ENCODE data around the gene PMAIP1. TPM values are rescaled to one million over a fixed set of nuclear protein-coding genes. Genes with fewer than 3 reads are reported as not detected.

Gene PMAIP1
- total and polyA plus RNA-seq, 3 donors from 2014 or later = 4.7 to 6.0 (median 4.8) TPM

DNA sequence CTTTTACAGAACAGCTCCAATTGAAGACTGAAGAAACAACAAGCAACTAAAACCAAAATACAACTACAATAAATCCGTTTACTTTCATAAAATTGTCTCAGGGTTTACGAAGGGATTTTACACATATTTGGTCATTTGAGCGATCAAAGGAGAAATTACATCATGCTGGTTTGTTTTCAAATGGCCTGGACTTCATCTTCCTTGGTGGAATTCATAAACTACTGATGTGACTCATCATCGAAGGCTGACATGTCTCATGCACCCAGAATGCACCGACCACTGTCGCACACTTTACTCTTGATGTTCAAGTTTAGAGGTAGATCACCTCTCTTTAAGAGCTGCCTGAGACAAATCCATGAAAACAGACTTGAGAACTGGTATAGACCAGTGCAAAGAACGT lies 25.6 kb upstream of the PMAIP1 start:
- Histone ChIP-seq H3K27ac (no peak overlapping the region), H3K9me3 (no peaks in the 10 kb centered on the region), H3K36me3 (ENCODE audit: low read depth, missing control alignments) (no peaks in the 10 kb centered on the region), H3K4me1 (no peaks in the 10 kb centered on the region), H3K27me3 (no peaks in the 10 kb centered on the region), H3K4me3 (no peak overlapping the region)
- DNase-seq = no peak
- WGBS, 2 donors = 90 to 91% methylated on average over 7 of the region's 7 CpGs
- TF ChIP-seq, protein P1, sequence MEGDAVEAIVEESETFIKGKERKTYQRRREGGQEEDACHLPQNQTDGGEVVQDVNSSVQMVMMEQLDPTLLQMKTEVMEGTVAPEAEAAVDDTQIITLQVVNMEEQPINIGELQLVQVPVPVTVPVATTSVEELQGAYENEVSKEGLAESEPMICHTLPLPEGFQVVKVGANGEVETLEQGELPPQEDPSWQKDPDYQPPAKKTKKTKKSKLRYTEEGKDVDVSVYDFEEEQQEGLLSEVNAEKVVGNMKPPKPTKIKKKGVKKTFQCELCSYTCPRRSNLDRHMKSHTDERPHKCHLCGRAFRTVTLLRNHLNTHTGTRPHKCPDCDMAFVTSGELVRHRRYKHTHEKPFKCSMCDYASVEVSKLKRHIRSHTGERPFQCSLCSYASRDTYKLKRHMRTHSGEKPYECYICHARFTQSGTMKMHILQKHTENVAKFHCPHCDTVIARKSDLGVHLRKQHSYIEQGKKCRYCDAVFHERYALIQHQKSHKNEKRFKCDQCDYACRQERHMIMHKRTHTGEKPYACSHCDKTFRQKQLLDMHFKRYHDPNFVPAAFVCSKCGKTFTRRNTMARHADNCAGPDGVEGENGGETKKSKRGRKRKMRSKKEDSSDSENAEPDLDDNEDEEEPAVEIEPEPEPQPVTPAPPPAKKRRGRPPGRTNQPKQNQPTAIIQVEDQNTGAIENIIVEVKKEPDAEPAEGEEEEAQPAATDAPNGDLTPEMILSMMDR (IDR thresholded peaks at IDR 0.05) = no peak
- TF ChIP-seq POLR2A (IDR thresholded peaks at IDR 0.05) = no peak
- intact Hi-C loops (cut with DNase I; ENCODE audit: low total_unique reads) = no loop called here

DNA sequence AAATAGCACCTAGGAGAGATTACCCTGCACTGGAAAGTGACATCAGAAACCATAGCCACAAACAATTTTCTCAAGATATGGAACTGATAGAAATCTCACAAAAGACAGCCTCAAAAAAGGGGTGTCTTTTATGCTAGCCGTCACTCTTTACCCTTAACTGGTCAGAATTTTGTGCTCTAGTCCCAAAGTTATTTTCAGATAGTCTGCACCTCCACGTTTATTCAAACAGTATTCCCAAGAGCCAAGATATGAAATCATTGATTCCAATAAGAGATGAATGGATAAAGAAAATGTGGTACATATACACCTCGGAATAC lies 23.5 kb upstream of the PMAIP1 start:
- no peak for TF ChIP-seq POLR2A (IDR thresholded peaks at IDR 0.05)
- TF ChIP-seq, protein P1 (IDR thresholded peaks at IDR 0.05) = no peak
- Histone ChIP-seq H3K4me3 (no peak overlapping the region), H3K27me3 (no peaks in the 10 kb centered on the region), H3K4me1 (no peaks in the 10 kb centered on the region), H3K9me3 (no peaks in the 10 kb centered on the region), H3K27ac (no peak overlapping the region), H3K36me3 (ENCODE audit: low read depth, missing control alignments) (no peaks in the 10 kb centered on the region)
- WGBS, 2 donors = 90 to 91% methylated on average over 3 of the region's 3 CpGs
- intact Hi-C loops (cut with DNase I; ENCODE audit: low total_unique reads) = no loop called here
- DNase-seq = no peak

DNA sequence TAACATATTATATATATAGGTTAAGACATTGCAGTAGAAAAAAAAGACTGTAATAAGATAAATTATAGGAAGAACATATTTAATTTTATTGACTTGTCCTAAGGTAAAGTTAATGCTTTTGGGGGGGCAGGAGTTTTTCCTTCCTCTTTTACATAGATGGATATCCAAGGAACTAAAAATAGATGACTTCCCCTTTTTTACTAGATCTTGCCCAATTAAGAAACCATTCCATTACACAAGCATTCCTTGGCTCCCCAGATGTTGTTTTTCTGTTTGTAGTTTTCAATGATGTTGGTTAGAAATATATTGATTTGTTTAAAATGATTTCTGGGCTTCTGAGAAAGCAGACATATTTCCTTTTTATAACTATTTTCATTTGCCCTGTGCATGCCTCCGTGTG lies 22.4 kb upstream of the PMAIP1 start:
- DNase-seq = no peak
- TF ChIP-seq, protein P1 (IDR thresholded peaks at IDR 0.05) = no peak
- TF ChIP-seq POLR2A (IDR thresholded peaks at IDR 0.05) = no peak
- H3K9me3 ChIP-seq = no peaks in the 10 kb centered on the region
- no peak overlapping the region for H3K27ac ChIP-seq
- H3K4me1 ChIP-seq = peaks cover 3% of the 10 kb centered on the region
- H3K4me3 ChIP-seq = no peak overlapping the region
- H3K36me3 ChIP-seq (ENCODE audit: low read depth, missing control alignments) = no peaks in the 10 kb centered on the region
- 35 to 56% methylated on average over 1 of the region's 1 CpG for WGBS, 2 donors
- intact Hi-C loops (cut with DNase I; ENCODE audit: low total_unique reads) = no loop called here
- H3K27me3 ChIP-seq = no peaks in the 10 kb centered on the region

DNA sequence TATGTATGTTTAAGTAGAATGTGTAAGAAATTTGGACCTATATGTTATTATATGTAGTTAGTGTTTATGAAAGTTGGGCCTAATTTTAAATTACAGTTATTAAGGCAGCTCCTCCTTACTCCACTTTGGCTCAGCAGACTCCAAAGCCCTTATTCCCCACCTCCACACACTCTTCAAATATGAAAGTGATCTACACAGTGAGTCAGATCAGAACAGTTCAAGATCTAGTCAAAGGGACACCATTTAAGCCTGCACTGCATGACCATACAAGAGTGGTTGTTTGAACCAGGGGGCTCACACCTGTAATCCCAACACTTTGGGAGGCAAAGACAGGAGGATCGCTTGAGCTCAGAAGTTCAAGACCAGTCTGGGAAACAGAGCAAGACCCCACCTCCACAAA lies 21.2 kb upstream of the PMAIP1 start:
- no peaks in the 10 kb centered on the region for H3K9me3 ChIP-seq
- no peak overlapping the region for H3K27ac ChIP-seq
- DNase-seq = no peak
- WGBS, 2 donors = 83 to 100% methylated on average over 1 of the region's 1 CpG
- no peaks in the 10 kb centered on the region for H3K36me3 ChIP-seq (ENCODE audit: low read depth, missing control alignments)
- intact Hi-C loops (cut with DNase I; ENCODE audit: low total_unique reads) = no loop called here
- H3K27me3 ChIP-seq = no peaks in the 10 kb centered on the region
- H3K4me1 ChIP-seq = peaks cover 6% of the 10 kb centered on the region
- no peak for TF ChIP-seq POLR2A (IDR thresholded peaks at IDR 0.05)
- TF ChIP-seq, protein P1 (IDR thresholded peaks at IDR 0.05) = no peak
- H3K4me3 ChIP-seq = no peak overlapping the region

DNA sequence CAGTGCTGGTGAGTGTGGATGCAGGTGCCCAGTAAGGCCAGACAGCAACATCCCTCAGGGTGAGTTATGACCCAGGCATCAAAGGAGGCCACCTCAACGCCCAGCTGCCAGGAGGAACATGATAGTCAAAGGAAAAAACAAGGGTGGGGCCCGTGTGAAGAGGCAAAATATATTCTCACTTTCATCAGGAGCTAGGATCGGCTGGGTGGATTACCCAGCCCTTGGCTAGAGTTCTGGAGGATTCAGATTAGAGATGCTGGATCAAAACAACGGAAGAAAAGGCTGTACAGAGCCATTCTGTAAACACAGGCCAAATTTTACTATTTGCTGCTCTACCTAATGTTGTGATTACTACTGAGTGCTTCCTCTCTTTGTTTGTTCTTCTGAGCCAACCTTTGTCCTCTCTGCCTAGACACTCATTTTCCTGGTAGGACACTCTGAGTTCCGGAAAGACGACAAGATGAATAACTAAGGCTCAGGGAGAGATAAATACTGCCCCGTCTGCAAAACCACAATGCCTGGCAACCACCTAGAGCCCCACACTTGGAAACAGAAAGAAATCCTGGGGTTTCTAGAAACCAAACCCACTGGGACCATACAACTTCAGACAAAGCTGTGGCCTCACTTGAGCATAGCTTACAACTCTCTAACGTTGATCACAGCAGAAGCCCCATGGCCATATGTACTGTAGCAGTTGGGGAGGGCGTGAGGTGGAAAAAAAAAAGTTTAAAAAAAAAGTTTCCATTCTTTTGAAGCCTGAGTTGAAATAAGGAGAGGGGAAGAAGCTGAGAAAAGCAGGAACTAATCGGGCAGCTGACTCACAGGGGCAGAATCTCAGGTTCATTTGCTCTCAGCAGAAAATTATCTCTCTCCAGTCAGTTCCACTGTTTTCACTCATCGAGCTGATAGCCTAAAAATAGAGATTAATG lies 17.8 kb upstream of the PMAIP1 start:
- 38 to 51% methylated on average over 11 of the region's 11 CpGs for WGBS, 2 donors

More for the DNA sequence above, 17.8 kb upstream of the PMAIP1 start:
- Histone ChIP-seq H3K9me3 (no peaks in the 10 kb centered on the region), H3K36me3 (ENCODE audit: low read depth, missing control alignments) (no peaks in the 10 kb centered on the region), H3K4me1 (peaks cover 6% of the 10 kb centered on the region), H3K4me3 (no peak overlapping the region), H3K27ac (no peak overlapping the region), H3K27me3 (no peaks in the 10 kb centered on the region)
- TF ChIP-seq, protein P1 (IDR thresholded peaks at IDR 0.05) = no peak
- TF ChIP-seq POLR2A (IDR thresholded peaks at IDR 0.05) = no peak
- intact Hi-C loops (cut with DNase I; ENCODE audit: low total_unique reads) = no loop called here
- DNase-seq = no peak
